Measurements from ENCODE around the gene ARL14EPL.
A peak's percentile ranks its signal among the peaks of the same experiment; 100 is the strongest.
"Not testable (repeated sequence)": the region's sequence is repeated elsewhere in the genome, so short reads cannot be mapped to it uniquely, and the experiment has no call there.

Gene ARL14EPL

DNA sequence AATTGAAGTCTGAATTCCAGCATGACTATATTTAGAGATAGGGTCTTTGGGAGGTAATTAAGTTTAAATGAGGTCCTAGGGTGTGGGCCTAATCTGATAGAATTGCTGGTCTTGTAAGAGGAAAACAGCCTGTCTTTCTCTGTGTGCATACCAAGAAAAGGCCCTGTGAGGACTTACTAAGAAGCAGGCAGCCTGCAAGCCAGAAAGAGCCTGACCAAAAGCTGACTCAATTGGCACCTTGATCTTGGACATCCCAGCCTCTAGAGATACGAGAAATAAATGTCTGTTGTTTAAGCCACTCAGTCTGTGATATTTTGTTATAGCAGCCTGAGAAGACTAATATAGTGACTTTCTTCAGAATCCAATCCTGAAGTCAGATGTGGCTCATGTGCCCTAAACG is 14.6 kb downstream of the ARL14EPL start:
- no peak for DNase-seq (ENCODE audit: low read depth)

DNA sequence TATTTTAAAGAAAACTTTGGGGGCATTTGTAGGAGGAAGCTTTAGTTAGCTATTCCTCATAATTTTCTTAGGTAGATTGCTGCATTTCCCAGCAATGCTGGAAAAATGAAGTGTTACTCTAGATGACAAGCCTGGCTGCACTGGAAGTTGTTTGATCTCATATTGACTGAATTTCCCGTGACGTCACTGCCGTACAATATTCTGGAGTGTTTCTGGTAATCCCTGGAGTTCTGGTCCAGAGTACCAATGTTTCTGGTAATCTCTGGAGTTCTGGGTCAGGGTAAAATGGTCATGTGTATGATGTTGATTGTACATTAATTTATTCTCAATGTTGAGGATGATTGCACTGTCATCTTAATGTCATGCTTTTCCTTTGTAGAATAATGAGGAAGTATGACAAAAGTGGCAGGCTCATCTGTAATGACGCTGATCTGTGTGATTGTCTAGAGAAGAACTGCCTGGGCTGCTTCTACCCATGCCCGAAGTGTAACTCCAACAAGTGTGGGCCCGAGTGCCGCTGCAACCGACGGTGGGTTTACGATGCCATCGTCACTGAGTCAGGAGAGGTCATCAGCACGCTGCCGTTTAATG is 26.2 kb downstream of the ARL14EPL start:
- no peak for DNase-seq (ENCODE audit: low read depth)

DNA sequence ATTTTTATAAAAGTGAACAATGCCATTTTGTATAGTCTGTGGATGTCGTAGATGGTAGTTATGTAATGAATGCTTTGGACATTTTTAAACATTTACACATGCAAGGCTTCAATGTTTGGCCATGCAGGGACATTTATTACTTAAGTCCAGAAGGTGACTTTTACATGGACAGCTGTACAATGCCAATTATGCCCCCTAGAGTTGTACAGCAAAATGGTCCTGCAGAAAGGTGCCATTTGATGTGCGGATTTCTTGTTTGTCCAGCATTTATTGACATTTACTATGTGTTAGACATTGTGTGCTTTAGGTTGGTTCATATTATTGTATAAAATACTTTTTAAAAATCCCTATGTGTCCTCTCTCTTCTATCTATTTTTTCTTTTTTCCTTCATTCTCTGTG is 30.1 kb downstream of the ARL14EPL start:
- DNase-seq (ENCODE audit: low read depth): no peak

DNA sequence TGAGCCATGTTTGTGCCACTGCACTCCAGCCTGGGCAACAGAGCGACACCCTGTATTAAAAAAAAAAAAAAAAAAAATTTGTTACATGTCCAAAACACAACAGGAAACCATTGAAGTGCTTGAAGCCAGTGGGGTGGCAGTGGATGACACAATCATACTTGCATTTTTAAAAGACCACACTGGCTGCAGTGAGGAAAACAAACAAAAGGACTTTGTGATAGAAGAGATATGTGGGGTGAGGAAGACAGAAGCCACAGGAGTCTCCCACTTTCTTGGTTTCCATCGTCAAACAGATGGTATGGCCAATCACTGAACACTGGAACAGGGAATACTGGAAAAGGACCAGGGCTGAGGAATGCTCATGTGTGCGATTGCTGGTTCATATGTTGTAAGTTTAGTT is 31.7 kb downstream of the ARL14EPL start:
- no peak for DNase-seq (ENCODE audit: low read depth)

DNA sequence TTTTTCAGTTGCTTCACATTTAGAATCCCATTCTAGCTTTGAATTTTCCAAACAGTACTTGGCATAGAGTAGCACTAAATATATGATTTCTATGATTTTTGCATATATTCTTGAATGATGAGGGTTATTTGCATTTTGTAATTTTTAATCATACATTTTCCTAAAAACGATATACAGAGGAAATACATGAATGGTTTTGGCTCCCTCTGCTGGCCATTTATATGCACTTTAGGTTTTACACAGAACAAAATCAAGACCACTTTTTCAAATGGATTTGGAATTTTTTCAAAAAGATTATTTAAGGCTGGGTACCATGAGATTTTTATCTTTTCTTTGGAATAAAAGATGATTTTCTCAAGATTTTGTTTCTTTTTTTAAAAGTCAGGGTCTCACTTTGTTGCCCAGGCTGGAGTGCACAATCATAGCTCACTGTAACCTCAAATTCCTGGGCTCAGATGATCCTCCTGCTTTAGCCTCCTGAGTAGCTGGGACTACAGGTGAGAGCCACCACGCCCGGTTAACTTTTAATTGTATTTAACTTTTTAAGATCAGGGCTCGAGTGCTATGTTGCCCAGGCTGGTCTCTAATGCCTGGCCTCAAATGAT is 35.9 kb downstream of the ARL14EPL start:
- DNase-seq (ENCODE audit: low read depth): no peak

DNA sequence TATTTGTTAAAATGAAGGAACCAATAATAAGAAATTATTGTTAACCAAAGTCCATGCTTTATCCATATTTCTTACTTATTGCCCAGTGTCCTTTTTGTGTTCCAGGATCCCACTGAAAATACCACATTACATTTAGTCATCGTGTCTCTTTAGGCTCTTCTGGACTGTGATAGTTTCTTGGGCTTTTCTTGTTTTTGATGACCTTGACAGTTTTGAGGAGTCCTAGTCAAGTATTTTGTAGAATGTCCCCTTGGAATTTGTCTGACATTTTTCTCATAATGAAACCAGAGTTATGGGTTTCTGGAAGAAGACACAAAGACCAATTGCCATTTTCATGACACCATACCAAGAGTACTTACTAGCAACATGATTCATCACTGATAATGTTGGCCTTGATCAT is 38.9 kb downstream of the ARL14EPL start:
- no peak for DNase-seq (ENCODE audit: low read depth)

DNA sequence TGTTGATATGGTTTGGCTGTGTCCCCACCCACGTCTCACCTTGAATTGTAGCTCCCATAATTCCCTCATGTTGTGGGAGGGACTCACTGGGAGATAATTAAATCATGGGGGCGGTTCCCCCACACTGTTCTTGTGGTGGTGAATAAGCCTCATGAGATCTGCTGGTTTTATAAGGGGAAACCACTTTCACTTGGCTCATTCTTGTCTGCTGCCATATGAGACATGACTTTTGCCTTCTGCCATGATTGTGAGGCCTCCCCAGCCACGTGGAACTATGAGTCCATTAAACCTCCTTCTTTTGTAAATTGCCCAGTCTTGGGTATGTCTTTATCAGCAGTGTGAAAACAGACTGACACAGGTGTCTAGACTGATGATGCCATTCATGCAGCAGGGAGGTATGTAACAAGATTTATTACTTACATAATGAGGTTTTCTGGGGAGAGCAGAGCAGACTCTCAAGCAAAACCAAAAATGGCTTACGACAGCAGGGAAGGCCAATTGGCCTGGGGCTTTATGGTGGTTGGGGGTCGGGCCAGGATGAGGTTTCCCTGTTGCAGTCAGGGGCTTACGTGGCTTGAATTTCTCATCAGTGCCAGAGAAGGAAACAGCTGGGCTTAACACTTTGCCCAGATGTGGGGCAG is 43.0 kb downstream of the ARL14EPL start:
- no peak for DNase-seq (ENCODE audit: low read depth)

DNA sequence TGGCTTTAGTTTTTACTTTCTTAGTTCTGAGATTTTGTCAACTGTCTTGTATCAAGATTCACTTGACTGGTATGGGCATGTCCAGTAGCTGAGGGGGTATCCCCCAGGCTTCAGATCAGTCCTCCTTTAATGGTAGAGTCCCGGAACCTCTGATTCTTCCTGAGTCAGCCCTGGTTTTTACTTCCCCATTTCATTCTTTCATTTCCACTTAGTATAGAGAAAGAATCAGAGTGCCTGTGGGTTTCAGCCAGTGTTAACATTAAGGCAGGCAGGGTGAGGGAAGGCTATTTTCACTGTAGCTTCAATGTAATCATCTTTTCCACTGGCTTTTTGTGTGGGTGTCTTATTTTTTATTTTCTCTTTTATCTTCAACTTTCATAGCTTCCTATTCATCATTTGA is 44.2 kb downstream of the ARL14EPL start:
- DNase-seq (ENCODE audit: low read depth): no peak

DNA sequence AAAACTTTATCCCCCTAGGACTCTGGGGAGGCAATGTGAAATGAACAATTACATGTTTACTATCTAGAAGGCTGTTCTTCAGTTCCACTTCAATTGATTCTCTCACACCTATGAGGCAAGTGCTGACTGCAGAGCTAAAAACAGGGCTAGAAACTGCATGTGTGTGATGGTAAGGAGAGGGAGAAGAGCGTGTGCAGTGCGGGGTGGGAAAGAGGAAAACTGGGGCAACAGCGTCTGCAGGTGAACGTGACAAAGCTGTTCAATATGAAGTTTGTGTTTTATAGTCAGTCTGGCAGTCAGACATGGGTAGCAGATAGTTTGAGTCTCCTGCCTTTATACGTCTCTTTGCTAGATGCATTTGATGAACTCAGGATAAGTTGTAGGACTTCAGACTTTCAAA is 45.9 kb downstream of the ARL14EPL start:
- no peak for DNase-seq (ENCODE audit: low read depth)

GRCh38 chr5:116084287-116084691 is 52.0 kb downstream of the ARL14EPL start:
- DNase-seq (ENCODE audit: low read depth): no peak

DNA sequence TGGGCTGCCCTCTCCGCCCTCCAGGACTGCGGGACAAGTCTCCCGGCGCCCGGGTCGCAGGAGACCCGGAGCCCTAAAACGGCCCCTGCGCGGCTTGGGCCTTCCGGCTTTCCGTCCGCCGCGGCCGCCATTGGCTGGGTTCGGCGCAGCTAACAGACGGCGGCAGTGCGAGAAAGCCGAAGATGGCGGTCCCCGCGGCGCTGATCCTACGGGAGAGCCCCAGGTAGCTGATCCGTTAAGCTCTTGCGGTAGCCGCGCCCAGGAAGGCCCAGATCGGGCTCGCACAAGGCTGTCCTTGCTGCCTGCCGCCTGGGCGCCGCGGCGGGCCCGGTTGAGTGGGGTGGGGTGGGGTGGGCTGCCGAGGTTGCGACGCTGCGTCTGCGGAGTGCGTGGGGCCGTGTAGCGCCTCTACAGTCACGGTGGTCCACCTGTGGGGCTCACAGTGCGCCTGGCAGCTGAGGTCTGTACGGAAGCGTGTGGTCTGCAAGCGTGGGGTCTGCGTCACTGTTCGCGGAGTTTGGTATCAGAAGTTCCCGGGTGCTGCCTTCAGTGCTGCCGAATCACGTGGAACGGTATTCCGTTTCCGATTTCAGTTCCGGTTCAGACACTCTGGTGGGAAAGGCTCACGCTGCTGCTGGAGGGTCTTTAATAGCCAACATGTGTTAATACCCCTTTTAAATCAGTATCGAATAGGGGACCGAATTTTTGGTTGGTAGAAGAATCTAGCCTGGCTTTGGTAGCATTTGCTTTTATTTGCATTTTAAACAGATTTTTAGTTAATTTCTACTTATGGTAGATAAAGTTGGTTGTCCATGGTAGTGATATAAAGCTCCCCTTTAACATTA is 52.8 kb downstream of the ARL14EPL start, which contains the start of gene COMMD10:
COMMD10 (plus strand) TSS at position 155 of the 845 bp plus-strand sequence.
- peak; percentile 55 for DNase-seq (ENCODE audit: low read depth)

DNA sequence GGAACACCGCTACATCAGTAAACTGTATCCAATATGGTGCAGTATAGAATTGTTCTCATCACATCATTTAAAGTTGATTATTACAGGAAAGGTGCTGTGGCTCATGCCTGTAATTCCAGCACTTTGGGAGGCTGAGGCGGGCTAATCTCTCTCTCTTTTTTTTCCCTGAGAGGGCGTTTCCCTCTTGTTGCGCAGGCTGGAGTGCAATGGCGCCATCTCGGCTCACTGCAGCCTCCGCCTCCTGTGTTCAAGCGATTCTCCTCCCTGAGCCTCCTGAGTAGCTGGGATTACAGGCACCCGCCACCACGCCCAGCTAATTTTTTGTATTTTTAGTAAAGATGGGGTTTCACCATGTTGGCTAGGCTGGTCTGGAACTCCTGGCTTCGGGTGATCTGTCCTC is 54.0 kb downstream of the ARL14EPL start:
- DNase-seq (ENCODE audit: low read depth): not testable (repeated sequence)

DNA sequence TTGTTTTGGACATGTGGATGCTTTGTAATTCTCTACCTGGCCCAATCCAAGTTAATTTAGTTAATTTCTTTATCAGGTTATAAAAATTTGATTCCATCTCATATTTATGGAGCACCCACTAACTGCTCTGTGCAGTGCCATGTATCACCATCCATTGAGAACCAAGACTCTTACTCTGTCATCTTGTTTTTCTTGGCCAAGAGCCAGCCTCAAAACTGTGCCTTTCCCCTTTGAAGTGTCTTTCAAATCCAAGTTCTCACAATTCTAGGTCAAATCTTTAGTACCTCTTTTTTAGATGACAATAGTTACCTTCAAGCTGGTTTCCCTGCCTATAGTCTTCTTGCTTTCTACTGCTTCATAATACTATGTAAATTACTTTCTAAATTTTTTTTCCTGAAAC is 55.8 kb downstream of the ARL14EPL start:
- DNase-seq (ENCODE audit: low read depth): no peak

- no peak for DNase-seq (ENCODE audit: low read depth)
Measured at GRCh38 chr5:116090302-116090701, 58.0 kb downstream of the ARL14EPL start.

GRCh38 chr5:116091416-116091815 is 59.1 kb downstream of the ARL14EPL start:
- DNase-seq (ENCODE audit: low read depth): no peak

DNA sequence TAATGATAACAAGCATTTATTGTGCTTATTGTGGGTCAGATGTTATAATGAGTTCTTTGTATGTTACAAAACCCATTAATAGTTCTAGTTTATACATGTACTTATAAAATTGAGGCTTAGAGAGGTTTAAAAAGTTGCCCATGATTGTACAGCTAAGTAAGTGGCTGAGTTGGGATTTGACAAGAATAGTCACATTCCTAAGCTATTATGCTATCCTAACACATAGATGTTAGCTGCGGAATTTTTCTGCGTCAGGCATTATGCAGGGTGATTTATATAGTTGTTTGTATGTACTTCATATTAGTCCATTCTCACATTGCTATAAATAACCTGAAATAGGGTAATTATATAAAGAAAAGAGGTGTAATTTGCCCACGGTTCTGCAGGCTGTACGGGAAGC is 65.0 kb downstream of the ARL14EPL start:
- no peak for DNase-seq (ENCODE audit: low read depth)

DNA sequence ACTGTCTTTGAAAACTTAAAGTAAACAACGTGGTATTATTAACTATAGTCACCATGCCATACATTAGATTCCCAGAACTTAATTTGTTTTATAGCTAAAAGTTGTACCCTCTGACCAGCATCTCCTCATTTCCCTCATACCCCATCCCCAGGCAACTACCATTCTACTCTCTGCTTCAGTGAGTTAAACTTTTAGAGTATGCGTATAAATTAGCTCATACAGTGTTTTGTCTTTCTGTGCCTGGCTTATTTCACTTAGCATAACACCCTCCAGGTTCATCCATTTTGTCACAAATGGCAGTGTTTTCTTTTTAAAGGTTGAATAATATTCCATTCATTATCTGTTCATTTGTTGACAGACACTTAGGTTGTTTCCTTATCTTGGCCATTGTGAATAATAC is 66.7 kb downstream of the ARL14EPL start:
- no peak for DNase-seq (ENCODE audit: low read depth)

DNA sequence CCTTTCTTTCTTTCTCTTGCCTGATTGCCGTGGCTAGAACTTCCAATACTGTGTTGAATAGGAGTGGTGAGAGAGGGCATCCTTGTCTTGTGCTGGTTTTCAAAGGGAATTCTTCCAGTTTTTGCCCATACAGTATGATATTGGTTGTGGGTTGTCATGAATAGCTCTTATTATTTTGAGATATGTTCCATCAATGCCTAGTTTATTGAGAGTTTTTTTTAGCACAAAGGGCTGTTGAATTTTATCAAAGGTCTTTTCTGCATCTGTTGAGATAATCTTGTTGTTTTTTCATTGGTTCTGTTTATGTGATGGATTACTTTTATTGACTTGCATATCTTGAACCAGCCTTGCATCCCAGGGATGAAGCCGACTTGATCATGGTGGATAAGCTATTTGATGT is 72.7 kb downstream of the ARL14EPL start:
- DNase-seq (ENCODE audit: low read depth): not testable (repeated sequence)
